SK-N-SH (cell line): ENCODE results near the gene RBP3.

Source experiments
- CTCF ChIP-seq: fragments of 200-600 bp; sonication (generic); IDR thresholded peaks from 2 replicates; pipeline ENCODE4 v1.6.1; 2017; ENCODE audit warnings: antibody characterized with exemption, mild to moderate bottlenecking, moderate library complexity
- POLR2AphosphoS5 ChIP-seq: IDR thresholded peaks from 2 replicates; pipeline ENCODE4 v1.6.1; 2012; ENCODE audit warnings: low read depth, low read length
- SIN3A ChIP-seq: IDR thresholded peaks from 2 replicates; pipeline ENCODE4 v1.6.1; 2012; ENCODE audit warnings: low read depth, mild to moderate bottlenecking, low read length, moderate library complexity, borderline replicate concordance
- TF ChIP-seq, protein P1 (sequence below): IDR thresholded peaks from 2 replicates; pipeline ENCODE4; 2012

- peak; percentile 44 for TF ChIP-seq CTCF
- TF ChIP-seq SIN3A: no peak
- TF ChIP-seq, protein P1, sequence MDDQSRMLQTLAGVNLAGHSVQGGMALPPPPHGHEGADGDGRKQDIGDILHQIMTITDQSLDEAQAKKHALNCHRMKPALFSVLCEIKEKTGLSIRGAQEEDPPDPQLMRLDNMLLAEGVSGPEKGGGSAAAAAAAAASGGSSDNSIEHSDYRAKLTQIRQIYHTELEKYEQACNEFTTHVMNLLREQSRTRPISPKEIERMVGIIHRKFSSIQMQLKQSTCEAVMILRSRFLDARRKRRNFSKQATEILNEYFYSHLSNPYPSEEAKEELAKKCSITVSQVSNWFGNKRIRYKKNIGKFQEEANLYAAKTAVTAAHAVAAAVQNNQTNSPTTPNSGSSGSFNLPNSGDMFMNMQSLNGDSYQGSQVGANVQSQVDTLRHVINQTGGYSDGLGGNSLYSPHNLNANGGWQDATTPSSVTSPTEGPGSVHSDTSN: no peak
- TF ChIP-seq POLR2AphosphoS5: no peak
These were observed 38.6 kb upstream of the RBP3 start for GRCh38 chr10:47309408-47310089.
